Measurements from ENCODE around the gene SEMA6D. TPM values are rescaled to one million over a fixed set of nuclear protein-coding genes. Genes with fewer than 3 reads are reported as not detected.

SEMA6D gene
- total RNA-seq, 1 experiment from 2014 or later: 0.91 TPM

GRCh38 chr15:47724346-47724745, 7.0 kb downstream of the SEMA6D start:
- H3K79me2 ChIP-seq (ENCODE audit: low read length): no peaks in the 10 kb centered on the region
- POLR2A ChIA-PET (ENCODE audit: unreplicated experiment): no interaction called here
- CTCF ChIA-PET: no interaction called here

DNA sequence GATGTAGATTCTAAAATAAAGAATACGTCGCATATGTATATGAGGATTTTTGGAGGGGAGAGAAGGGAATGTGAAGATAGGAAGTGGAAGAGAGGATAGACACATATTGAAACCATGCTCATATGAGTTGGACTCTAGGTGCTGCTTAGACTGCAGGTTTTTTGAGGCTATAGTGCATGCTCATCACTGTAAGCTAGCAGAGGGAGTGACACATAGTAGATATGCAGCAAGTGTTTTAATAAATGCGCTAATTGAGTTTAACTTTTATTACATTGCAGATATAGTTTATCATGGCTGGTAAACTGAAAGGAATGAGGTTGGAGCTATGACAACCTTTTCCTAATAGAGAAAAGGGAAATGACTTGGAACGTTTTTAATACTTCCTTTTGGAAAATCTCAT, 7.7 kb downstream of the SEMA6D start:
- Histone ChIP-seq H3K4me3 (ENCODE audit: low read length) (no peak overlapping the region), H3K9ac (ENCODE audit: low read length) (no peak overlapping the region), H3F3A (ENCODE audit: low read length, unreplicated experiment) (no peaks in the 10 kb centered on the region), H4K20me1 (ENCODE audit: low read length) (no peaks in the 10 kb centered on the region), H3K36me3 (ENCODE audit: low read depth, low read length) (no peaks in the 10 kb centered on the region), H3K9me3 (ENCODE audit: low read length) (no peaks in the 10 kb centered on the region), H3K27me3 (ENCODE audit: low read length) (no peaks in the 10 kb centered on the region), H2AFZ (ENCODE audit: low read length) (no peak overlapping the region), H3K79me2 (ENCODE audit: low read length) (no peaks in the 10 kb centered on the region), H3K4me1 (ENCODE audit: insufficient read depth, low read length) (no peaks in the 10 kb centered on the region), H3K27ac (ENCODE audit: low read length) (no peak overlapping the region), H3K4me2 (ENCODE audit: low read length) (no peak overlapping the region), H3K9me2 (replicated peaks; ENCODE audit: low read length) (no peaks in the 10 kb centered on the region)
- intact Hi-C loops (cut with micrococcal nuclease): no loop called here
- ATAC-seq: no peak
- CTCF ChIA-PET: no interaction called here
- BruUV-seq (replicated peaks): no TSS peak
- POLR2A ChIA-PET (ENCODE audit: unreplicated experiment): no interaction called here
- DNase-seq: no peak
- TF ChIP-seq CTCF (conservative IDR thresholded peaks at IDR 0.05; ENCODE audit: low read depth, low read length) (no peak), EZH2phosphoT487 (IDR thresholded peaks at IDR 0.05; ENCODE audit: borderline replicate concordance, low read length) (no peak), EZH2 (IDR thresholded peaks at IDR 0.05; ENCODE audit: low read length, unreplicated experiment) (no peak)

More at GRCh38 chr15:47724346-47724745, 7.0 kb downstream of the SEMA6D start:
- H3K4me2 ChIP-seq (ENCODE audit: low read length): no peak overlapping the region
- H3K4me1 ChIP-seq (ENCODE audit: insufficient read depth, low read length): peaks cover 4% of the 10 kb centered on the region; the same call in 1 of the 2 replicates
- intact Hi-C loops (cut with micrococcal nuclease): no loop called here
- H3K27me3 ChIP-seq (ENCODE audit: low read length): no peaks in the 10 kb centered on the region
- no peaks in the 10 kb centered on the region for H3K36me3 ChIP-seq (ENCODE audit: low read depth, low read length)
- H3K9me3 ChIP-seq (ENCODE audit: low read length): no peaks in the 10 kb centered on the region
- BruUV-seq (replicated peaks): no TSS peak
- no peaks in the 10 kb centered on the region for H3F3A ChIP-seq (ENCODE audit: low read length, unreplicated experiment)
- no peak overlapping the region for H2AFZ ChIP-seq (ENCODE audit: low read length)
- no peaks in the 10 kb centered on the region for H3K9me2 ChIP-seq (replicated peaks; ENCODE audit: low read length)
- TF ChIP-seq EZH2phosphoT487 (IDR thresholded peaks at IDR 0.05; ENCODE audit: borderline replicate concordance, low read length) (no peak), CTCF (conservative IDR thresholded peaks at IDR 0.05; ENCODE audit: low read depth, low read length) (no peak), EZH2 (IDR thresholded peaks at IDR 0.05; ENCODE audit: low read length, unreplicated experiment) (no peak)
- no peak for DNase-seq
- H4K20me1 ChIP-seq (ENCODE audit: low read length): no peaks in the 10 kb centered on the region
- H3K9ac ChIP-seq (ENCODE audit: low read length): no peak overlapping the region
- H3K27ac ChIP-seq (ENCODE audit: low read length): no peak overlapping the region
- no peak overlapping the region for H3K4me3 ChIP-seq (ENCODE audit: low read length)
- no peak for ATAC-seq

GRCh38 chr15:47725906-47726305, 8.6 kb downstream of the SEMA6D start:
- Histone ChIP-seq H3K36me3 (ENCODE audit: low read depth, low read length) (no peaks in the 10 kb centered on the region), H3K27me3 (ENCODE audit: low read length) (no peaks in the 10 kb centered on the region), H3K9me2 (replicated peaks; ENCODE audit: low read length) (no peaks in the 10 kb centered on the region), H3K4me2 (ENCODE audit: low read length) (no peak overlapping the region), H3K9ac (ENCODE audit: low read length) (no peak overlapping the region), H3K27ac (ENCODE audit: low read length) (no peak overlapping the region), H4K20me1 (ENCODE audit: low read length) (no peaks in the 10 kb centered on the region), H2AFZ (ENCODE audit: low read length) (no peak overlapping the region), H3K79me2 (ENCODE audit: low read length) (no peaks in the 10 kb centered on the region), H3K4me3 (ENCODE audit: low read length) (no peak overlapping the region), H3K9me3 (ENCODE audit: low read length) (no peaks in the 10 kb centered on the region), H3F3A (ENCODE audit: low read length, unreplicated experiment) (no peaks in the 10 kb centered on the region), H3K4me1 (ENCODE audit: insufficient read depth, low read length) (no peaks in the 10 kb centered on the region)
- TF ChIP-seq CTCF (conservative IDR thresholded peaks at IDR 0.05; ENCODE audit: low read depth, low read length) (no peak), EZH2phosphoT487 (IDR thresholded peaks at IDR 0.05; ENCODE audit: borderline replicate concordance, low read length) (no peak), EZH2 (IDR thresholded peaks at IDR 0.05; ENCODE audit: low read length, unreplicated experiment) (no peak)
- intact Hi-C loops (cut with micrococcal nuclease): no loop called here
- POLR2A ChIA-PET (ENCODE audit: unreplicated experiment): no interaction called here
- no peak for ATAC-seq
- no TSS peak for BruUV-seq (replicated peaks)
- CTCF ChIA-PET: no interaction called here
- no peak for DNase-seq
